ENCODE measurements around the gene ANXA5.

Gene ANXA5

GRCh38 chr4:121705521-121705920 lies 8.7 kb upstream of the ANXA5 start:
- H3K27ac ChIP-seq = no peak overlapping the region
- no peaks in the 10 kb centered on the region for H3K79me2 ChIP-seq (ENCODE audit: insufficient read depth, low read depth)
- H3K4me2 ChIP-seq = no peak overlapping the region
- no peaks in the 10 kb centered on the region for H3K27me3 ChIP-seq (ENCODE audit: insufficient read depth, low read depth)
- H2AFZ ChIP-seq (ENCODE audit: low read depth) = no peak overlapping the region
- no peak overlapping the region for H3K9ac ChIP-seq
- H4K20me1 ChIP-seq (ENCODE audit: insufficient read depth) = no peaks in the 10 kb centered on the region
- H3K4me1 ChIP-seq (ENCODE audit: low read depth, poor library complexity, severe bottlenecking) = no peaks in the 10 kb centered on the region
- H3K4me3 ChIP-seq (IDR thresholded peaks at IDR 0.05; ENCODE audit: insufficient read depth, low read depth, low read length) = no peak overlapping the region
- TF ChIP-seq, protein P1, sequence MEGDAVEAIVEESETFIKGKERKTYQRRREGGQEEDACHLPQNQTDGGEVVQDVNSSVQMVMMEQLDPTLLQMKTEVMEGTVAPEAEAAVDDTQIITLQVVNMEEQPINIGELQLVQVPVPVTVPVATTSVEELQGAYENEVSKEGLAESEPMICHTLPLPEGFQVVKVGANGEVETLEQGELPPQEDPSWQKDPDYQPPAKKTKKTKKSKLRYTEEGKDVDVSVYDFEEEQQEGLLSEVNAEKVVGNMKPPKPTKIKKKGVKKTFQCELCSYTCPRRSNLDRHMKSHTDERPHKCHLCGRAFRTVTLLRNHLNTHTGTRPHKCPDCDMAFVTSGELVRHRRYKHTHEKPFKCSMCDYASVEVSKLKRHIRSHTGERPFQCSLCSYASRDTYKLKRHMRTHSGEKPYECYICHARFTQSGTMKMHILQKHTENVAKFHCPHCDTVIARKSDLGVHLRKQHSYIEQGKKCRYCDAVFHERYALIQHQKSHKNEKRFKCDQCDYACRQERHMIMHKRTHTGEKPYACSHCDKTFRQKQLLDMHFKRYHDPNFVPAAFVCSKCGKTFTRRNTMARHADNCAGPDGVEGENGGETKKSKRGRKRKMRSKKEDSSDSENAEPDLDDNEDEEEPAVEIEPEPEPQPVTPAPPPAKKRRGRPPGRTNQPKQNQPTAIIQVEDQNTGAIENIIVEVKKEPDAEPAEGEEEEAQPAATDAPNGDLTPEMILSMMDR (conservative IDR thresholded peaks at IDR 0.05; ENCODE audit: low read depth, low read length) = no peak
- no peaks in the 10 kb centered on the region for H3K36me3 ChIP-seq (ENCODE audit: insufficient read depth)

GRCh38 chr4:121702136-121702535 lies 5.4 kb upstream of the ANXA5 start:
- TF ChIP-seq, protein P1 (conservative IDR thresholded peaks at IDR 0.05; ENCODE audit: low read depth, low read length) = no peak
- Histone ChIP-seq H3K27ac (no peak overlapping the region), H3K79me2 (ENCODE audit: insufficient read depth, low read depth) (no peaks in the 10 kb centered on the region), H3K4me1 (ENCODE audit: low read depth, poor library complexity, severe bottlenecking) (peaks cover 6% of the 10 kb centered on the region), H3K36me3 (ENCODE audit: insufficient read depth) (no peaks in the 10 kb centered on the region), H4K20me1 (ENCODE audit: insufficient read depth) (no peaks in the 10 kb centered on the region), H3K27me3 (ENCODE audit: insufficient read depth, low read depth) (no peaks in the 10 kb centered on the region), H3K4me2 (no peak overlapping the region), H2AFZ (ENCODE audit: low read depth) (no peak overlapping the region), H3K4me3 (IDR thresholded peaks at IDR 0.05; ENCODE audit: insufficient read depth, low read depth, low read length) (no peak overlapping the region), H3K9ac (no peak overlapping the region)

- H3K4me2 ChIP-seq = no peak overlapping the region
- H3K4me3 ChIP-seq (IDR thresholded peaks at IDR 0.05; ENCODE audit: insufficient read depth, low read depth, low read length) = no peak overlapping the region
- no peak overlapping the region for H3K9ac ChIP-seq
- no peak overlapping the region for H2AFZ ChIP-seq (ENCODE audit: low read depth)
- TF ChIP-seq, protein P1 (conservative IDR thresholded peaks at IDR 0.05; ENCODE audit: low read depth, low read length) = no peak
- no peaks in the 10 kb centered on the region for H4K20me1 ChIP-seq (ENCODE audit: insufficient read depth)
- no peaks in the 10 kb centered on the region for H3K27me3 ChIP-seq (ENCODE audit: insufficient read depth, low read depth)
- no peaks in the 10 kb centered on the region for H3K79me2 ChIP-seq (ENCODE audit: insufficient read depth, low read depth)
- no peak overlapping the region for H3K27ac ChIP-seq
- peaks cover 6% of the 10 kb centered on the region for H3K4me1 ChIP-seq (ENCODE audit: low read depth, poor library complexity, severe bottlenecking)
- H3K36me3 ChIP-seq (ENCODE audit: insufficient read depth) = no peaks in the 10 kb centered on the region
These were observed 4.5 kb upstream of the ANXA5 start for GRCh38 chr4:121701263-121701662.

- Histone ChIP-seq H3K4me2 (no peak overlapping the region), H4K20me1 (ENCODE audit: insufficient read depth) (no peaks in the 10 kb centered on the region), H3K27ac (no peak overlapping the region), H2AFZ (ENCODE audit: low read depth) (no peak overlapping the region), H3K27me3 (ENCODE audit: insufficient read depth, low read depth) (no peaks in the 10 kb centered on the region), H3K4me1 (ENCODE audit: low read depth, poor library complexity, severe bottlenecking) (peaks cover 21% of the 10 kb centered on the region), H3K79me2 (ENCODE audit: insufficient read depth, low read depth) (peaks cover 26% of the 10 kb centered on the region), H3K9ac (no peak overlapping the region), H3K4me3 (IDR thresholded peaks at IDR 0.05; ENCODE audit: insufficient read depth, low read depth, low read length) (no peak overlapping the region), H3K36me3 (ENCODE audit: insufficient read depth) (no peaks in the 10 kb centered on the region)
- TF ChIP-seq, protein P1 (conservative IDR thresholded peaks at IDR 0.05; ENCODE audit: low read depth, low read length) = no peak
These were observed 1.5 kb upstream of the ANXA5 start for GRCh38 chr4:121698236-121698671.
